Astrocyte of the cerebellum (primary cell): ENCODE data around the gene CFAP43.

Source experiments
- DNase-seq: peaks from one replicate; pipeline ENCODE4 v3.0.0-alpha.2; 2011; ENCODE audit warnings: low read depth
- H3K4me3 ChIP-seq: 2 replicates; pipeline ENCODE4 v1.5.1; 2011; ENCODE audit warnings: mild to moderate bottlenecking, low read depth, low read length, moderate library complexity
- CTCF ChIP-seq: IDR thresholded peaks from 2 replicates; pipeline ENCODE4 v1.5.1; 2012; ENCODE audit warnings: low read length, low read depth, moderate library complexity, mild to moderate bottlenecking; ENCODE audit errors: missing control alignments
- in situ Hi-C: cut with HindIII; loops from 2 replicates; pipeline ENCODE4 v1.10.0; 2017; ENCODE audit warnings: low sequenced_read_pairs

CFAP43 gene

GRCh38 chr10:104119996-104120395 is 112.2 kb downstream of the CFAP43 start:
- no peak for DNase-seq
- no peak for TF ChIP-seq CTCF
- in situ Hi-C loops = no loop called here
- H3K4me3 ChIP-seq = no peak overlapping the region

GRCh38 chr10:104117839-104118323 is 114.3 kb downstream of the CFAP43 start:
- in situ Hi-C loops = no loop called here
- TF ChIP-seq CTCF = no peak
- no peak overlapping the region for H3K4me3 ChIP-seq
- no peak for DNase-seq

GRCh38 chr10:104113376-104113956 is 118.7 kb downstream of the CFAP43 start:
- in situ Hi-C loops = no loop called here
- no peak for DNase-seq
- H3K4me3 ChIP-seq = no peak overlapping the region
- TF ChIP-seq CTCF = no peak

- in situ Hi-C loops = no loop called here
- no peak for TF ChIP-seq CTCF
- H3K4me3 ChIP-seq = no peak overlapping the region
These were observed 122.1 kb downstream of the CFAP43 start for GRCh38 chr10:104109908-104110662.

GRCh38 chr10:104104926-104105325 is 127.2 kb downstream of the CFAP43 start:
- TF ChIP-seq CTCF = no peak
- in situ Hi-C loops = no loop called here
- H3K4me3 ChIP-seq = no peak overlapping the region
- DNase-seq = no peak

More at GRCh38 chr10:104109908-104110662, 122.1 kb downstream of the CFAP43 start:
- no peak for DNase-seq

GRCh38 chr10:104104418-104104817 is 127.7 kb downstream of the CFAP43 start:
- DNase-seq = no peak
- TF ChIP-seq CTCF = no peak
- in situ Hi-C loops = no loop called here
- H3K4me3 ChIP-seq = no peak overlapping the region
